ENCODE measurements around the gene OXSR1. TPM values are rescaled to one million over a fixed set of nuclear protein-coding genes. Genes with fewer than 3 reads are reported as not detected.

The OXSR1 gene
- total RNA-seq, 2 donors from 2014 or later, result 21.2 to 32.7 TPM

- peak; percentile 60 for DNase-seq (ENCODE audit: low spot score)
- intact Hi-C loops (cut with DNase I), result loop anchor here (5.0 kb wide), 1 partner anchor 229 kb away; the partner anchor contains the start of gene XYLB
- Histone ChIP-seq H3K4me1 (replicated peaks) (no peaks in the 10 kb centered on the region), H3K4me3 (no peak overlapping the region), H3K27ac (no peak overlapping the region), H3K36me3 (peaks cover 0 to 11% of the 10 kb centered on the region in 2 donors), H3K9me3 (no peaks in the 10 kb centered on the region), H3K27me3 (replicated peaks; ENCODE audit: insufficient read depth) (no peaks in the 10 kb centered on the region)
- WGBS, result 52% methylated on average over 11 of the region's 11 CpGs
- TF ChIP-seq POLR2AphosphoS5 (IDR thresholded peaks at IDR 0.05) (peak; percentile 29), POLR2A (IDR thresholded peaks at IDR 0.05) (no peak), CTCF (IDR thresholded peaks at IDR 0.05) (peak in 3 of 4 experiments; percentile 64 to 89 (median 64))
Measured at GRCh38 chr3:38117748-38118420, 47.5 kb upstream of the OXSR1 start.

- Histone ChIP-seq H3K4me3 (no peak overlapping the region), H3K27ac (no peak overlapping the region), H3K27me3 (replicated peaks; ENCODE audit: insufficient read depth) (no peaks in the 10 kb centered on the region), H3K9me3 (no peaks in the 10 kb centered on the region), H3K36me3 (peaks cover 0 to 11% of the 10 kb centered on the region in 2 donors), H3K4me1 (replicated peaks) (no peaks in the 10 kb centered on the region)
- intact Hi-C loops (cut with DNase I), result loop anchor here (5.0 kb wide), 1 partner anchor 229 kb away; the partner anchor contains the start of gene XYLB
- no peak for TF ChIP-seq POLR2A (IDR thresholded peaks at IDR 0.05)
- DNase-seq (ENCODE audit: low spot score), result no peak
- 85% methylated on average over 13 of the region's 13 CpGs for WGBS
Measured at GRCh38 chr3:38118421-38119247, 46.7 kb upstream of the OXSR1 start.

GRCh38 chr3:38119248-38119544, 46.1 kb upstream of the OXSR1 start:
- no peak overlapping the region for H3K4me3 ChIP-seq
- WGBS, result 100% methylated on average over 1 of the region's 1 CpG
- no peak for TF ChIP-seq POLR2A (IDR thresholded peaks at IDR 0.05)
- no peak for TF ChIP-seq POLR2AphosphoS5 (IDR thresholded peaks at IDR 0.05)
- no peak for TF ChIP-seq CTCF (IDR thresholded peaks at IDR 0.05)
- no peak for DNase-seq (ENCODE audit: low spot score)
- intact Hi-C loops (cut with DNase I), result loop anchor here (5.0 kb wide), 1 partner anchor 228 kb away; the partner anchor contains the start of gene XYLB
- H3K9me3 ChIP-seq, result no peaks in the 10 kb centered on the region
- no peak overlapping the region for H3K27ac ChIP-seq
- no peaks in the 10 kb centered on the region for H3K27me3 ChIP-seq (replicated peaks; ENCODE audit: insufficient read depth)
- H3K4me1 ChIP-seq (replicated peaks), result no peaks in the 10 kb centered on the region
- peaks cover 0 to 11% of the 10 kb centered on the region in 2 donors for H3K36me3 ChIP-seq

- peaks cover 0 to 11% of the 10 kb centered on the region in 2 donors for H3K36me3 ChIP-seq
- no peaks in the 10 kb centered on the region for H3K9me3 ChIP-seq
- no peak for DNase-seq (ENCODE audit: low spot score)
- no peaks in the 10 kb centered on the region for H3K4me1 ChIP-seq (replicated peaks)
- intact Hi-C loops (cut with DNase I), result loop anchor here (5.0 kb wide), 1 partner anchor 227 kb away; the partner anchor contains the start of gene XYLB
- no peak overlapping the region for H3K4me3 ChIP-seq
- H3K27ac ChIP-seq, result no peak overlapping the region
- WGBS, result 86% methylated on average over 7 of the region's 7 CpGs
- TF ChIP-seq CTCF (IDR thresholded peaks at IDR 0.05) (no peak), POLR2AphosphoS5 (IDR thresholded peaks at IDR 0.05) (no peak), POLR2A (IDR thresholded peaks at IDR 0.05) (no peak)
- no peaks in the 10 kb centered on the region for H3K27me3 ChIP-seq (replicated peaks; ENCODE audit: insufficient read depth)
Measured at GRCh38 chr3:38119821-38120692, 45.3 kb upstream of the OXSR1 start.
